Prostate gland (tissue), 2 donors: ENCODE data around the gene CAB39L. TPM values are rescaled to one million over a fixed set of nuclear protein-coding genes. Genes with fewer than 3 reads are reported as not detected.

Experiments used
- DNase-seq: peaks from one replicate; pipeline ENCODE4 v3.0.0-alpha.2; 2019; ENCODE audit warnings: low spot score
- H3K27ac ChIP-seq, 2 donors: fragments of 200-600 bp; sonication (generic); 2 replicates each; pipeline ENCODE4 v1.5.1; 2017 to 2019
- H3K27me3 ChIP-seq: fragments of 200-600 bp; sonication (generic); replicated peaks from 2 replicates; pipeline ENCODE4 v1.5.1; 2019; ENCODE audit not compliant: insufficient read depth
- H3K36me3 ChIP-seq, 2 donors: fragments of 200-600 bp; sonication (generic); 1 replicate in 1 of 2; 2 replicates in 1 of 2; pipeline versions ENCODE4 v1.5.1 to v1.8.1; 2017 to 2019
- H3K4me1 ChIP-seq: fragments of 200-600 bp; sonication (generic); replicated peaks from 2 replicates; pipeline ENCODE4 v1.5.1; 2019
- H3K4me3 ChIP-seq, 2 donors: fragments of 200-600 bp; sonication (generic); 2 replicates each; pipeline ENCODE4 v1.5.1; 2017 to 2019
- H3K9me3 ChIP-seq: fragments of 200-600 bp; sonication (generic); 2 replicates; pipeline ENCODE4 v1.5.1; 2017
- CTCF ChIP-seq, 4 experiments: fragments of 200-600 bp in 2 of 4; fragments of 450-650 bp in 2 of 4; sonication (generic) in 2 of 4; IDR thresholded peaks; 1 replicate in 3 of 4; 2 replicates in 1 of 4; pipeline ENCODE4 v1.5.1; 2016 to 2019; ENCODE audit warnings: antibody characterized with exemption in 4 of 4, mild to moderate bottlenecking in 2 of 4, moderate library complexity in 2 of 4
- POLR2A ChIP-seq: fragments of 450-650 bp; IDR thresholded peaks from one replicate; pipeline ENCODE4 v1.6.1; 2016; ENCODE audit warnings: antibody characterized with exemption, mild to moderate bottlenecking
- POLR2AphosphoS5 ChIP-seq: sonication (generic); formaldehyde crosslinking; IDR thresholded peaks from one replicate; pipeline ENCODE4 v1.6.1; 2017; ENCODE audit warnings: antibody characterized with exemption
- WGBS: methylation state at CpG from one replicate; pipeline ENCODE4 v1.1.5; 2018; 5-methylcytosine and 5-hydroxymethylcytosine counted together
- intact Hi-C: fragments of 100-400 bp; cut with DNase I; formaldehyde crosslinking; loops from one replicate; pipeline ENCODE4 v1.14.2; 2022
- total RNA-seq, 2 donors: library from RNA; depleted of rRNA; stranded (reverse); fragments of >200 nt; gene quantifications; one replicate each; pipeline ENCODE4 v1.1.0, GENCODE V29; 2016

Gene CAB39L
- total RNA-seq, 2 donors from 2014 or later, result 43.9 to 96.5 TPM

GRCh38 chr13:49444524-49445395, 896 bp upstream of the CAB39L start:
- DNase-seq, result peak; percentile 32
- no peak for TF ChIP-seq POLR2A
- peak; percentile 77 for TF ChIP-seq POLR2AphosphoS5
- no peak for TF ChIP-seq CTCF (IDR thresholded peaks at IDR 0.05)
- no peaks in the 10 kb centered on the region for H3K9me3 ChIP-seq
- intact Hi-C loops, result loop anchor here (5.0 kb wide), 3 partner anchors 53 to 163 kb away; partner anchors contain the start of genes PHF11 and RCBTB1
- H3K27ac ChIP-seq, result peak overlapping the region; percentile 93 to 94
- H3K4me3 ChIP-seq, result peak overlapping the region; percentile 69 to 79
- H3K36me3 ChIP-seq, result no peaks in the 10 kb centered on the region
- WGBS, result 3% methylated on average over 28 of the region's 29 CpGs
- no peaks in the 10 kb centered on the region for H3K27me3 ChIP-seq
- peaks cover 3% of the 10 kb centered on the region for H3K4me1 ChIP-seq

- intact Hi-C loops, result loop anchor here (5.0 kb wide), 1 partner anchor 164 kb away; no protein-coding TSS in a partner anchor
- H3K27ac ChIP-seq, result peak overlapping the region; percentile 93 to 94
- TF ChIP-seq CTCF (IDR thresholded peaks at IDR 0.05) (no peak), POLR2AphosphoS5 (no peak), POLR2A (no peak)
- WGBS, result 3% methylated on average over 10 of the region's 10 CpGs
- peak; percentile 19 for DNase-seq
- no peaks in the 10 kb centered on the region for H3K36me3 ChIP-seq
- peaks cover 3% of the 10 kb centered on the region for H3K4me1 ChIP-seq
- H3K27me3 ChIP-seq, result no peaks in the 10 kb centered on the region
- no peaks in the 10 kb centered on the region for H3K9me3 ChIP-seq
- H3K4me3 ChIP-seq, result peak overlapping the region; percentile 69 to 79
Measured at GRCh38 chr13:49443357-49443703, 534 bp downstream of the CAB39L start.

GRCh38 chr13:49441846-49442245, 2.0 kb downstream of the CAB39L start:
- TF ChIP-seq POLR2A (no peak), CTCF (IDR thresholded peaks at IDR 0.05) (no peak), POLR2AphosphoS5 (no peak)
- Histone ChIP-seq H3K4me3 (no peak overlapping the region), H3K9me3 (no peaks in the 10 kb centered on the region), H3K27me3 (no peaks in the 10 kb centered on the region), H3K36me3 (no peaks in the 10 kb centered on the region), H3K4me1 (peaks cover 3% of the 10 kb centered on the region), H3K27ac (no peak overlapping the region)
- no peak for DNase-seq
- WGBS, result 81% methylated on average over 2 of the region's 2 CpGs
- intact Hi-C loops, result loop anchor here (5.0 kb wide), 1 partner anchor 165 kb away; no protein-coding TSS in a partner anchor

- TF ChIP-seq CTCF (IDR thresholded peaks at IDR 0.05), result no peak
- TF ChIP-seq POLR2AphosphoS5, result no peak
- no peak for TF ChIP-seq POLR2A
- WGBS, result 97% methylated on average over 3 of the region's 3 CpGs
- DNase-seq, result no peak
- Histone ChIP-seq H3K9me3 (no peaks in the 10 kb centered on the region), H3K4me3 (no peak overlapping the region), H3K36me3 (no peaks in the 10 kb centered on the region), H3K27ac (no peak overlapping the region), H3K27me3 (no peaks in the 10 kb centered on the region), H3K4me1 (peaks cover 3% of the 10 kb centered on the region)
- intact Hi-C loops, result loop anchor here (5.0 kb wide), 1 partner anchor 166 kb away; no protein-coding TSS in a partner anchor
Measured at GRCh38 chr13:49441312-49441711, 2.6 kb downstream of the CAB39L start.
